HG03469 (cell line): ENCODE results near the gene ETFRF1.

Experiments
- ATAC-seq: cut with Tn5 transposase; IDR thresholded peaks from one replicate; pipeline ENCODE4 v1.9.1; 2021; ENCODE audit warnings: mild to moderate bottlenecking, moderate library complexity, moderate number of reproducible peaks; ENCODE audit not compliant: unreplicated experiment

The ETFRF1 gene

DNA sequence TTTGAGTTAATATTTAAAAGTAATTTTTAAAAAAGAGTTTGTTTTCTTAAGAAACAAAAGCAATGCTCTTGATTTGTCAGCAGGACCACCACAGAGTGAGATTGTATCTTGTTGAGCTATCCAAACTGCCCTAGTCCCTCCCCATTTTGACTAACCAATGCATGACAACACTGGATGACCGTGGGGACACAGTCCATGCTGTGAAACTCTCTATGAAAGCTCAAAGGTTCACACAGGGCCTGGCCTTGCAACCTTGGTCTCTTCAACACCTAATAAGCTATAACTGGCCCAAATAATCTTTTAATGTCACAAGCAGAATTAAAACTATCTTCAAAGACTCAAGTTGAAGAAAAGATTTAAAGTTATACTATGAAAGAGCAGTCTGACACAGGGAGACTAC lies 13.5 kb downstream of the ETFRF1 start:
- ATAC-seq = no peak

DNA sequence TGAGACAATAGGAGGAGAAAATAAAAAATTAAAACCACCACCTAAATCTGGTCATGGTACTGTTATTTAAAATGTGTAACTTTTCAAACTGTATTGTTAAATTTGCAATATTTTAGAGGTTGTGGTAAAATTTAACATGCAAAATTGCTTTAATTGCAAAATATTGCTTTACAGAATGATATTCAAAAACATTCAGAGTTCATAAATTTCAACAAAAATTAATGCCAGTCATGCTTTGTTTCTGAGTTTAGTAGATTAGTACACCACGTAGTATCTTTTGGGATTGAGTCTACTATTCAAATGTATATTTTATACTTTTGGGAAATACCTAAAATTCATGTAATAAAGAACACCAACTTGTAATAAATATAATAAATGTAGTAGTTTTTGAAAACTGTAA lies 18.3 kb downstream of the ETFRF1 start:
- ATAC-seq = no peak

DNA sequence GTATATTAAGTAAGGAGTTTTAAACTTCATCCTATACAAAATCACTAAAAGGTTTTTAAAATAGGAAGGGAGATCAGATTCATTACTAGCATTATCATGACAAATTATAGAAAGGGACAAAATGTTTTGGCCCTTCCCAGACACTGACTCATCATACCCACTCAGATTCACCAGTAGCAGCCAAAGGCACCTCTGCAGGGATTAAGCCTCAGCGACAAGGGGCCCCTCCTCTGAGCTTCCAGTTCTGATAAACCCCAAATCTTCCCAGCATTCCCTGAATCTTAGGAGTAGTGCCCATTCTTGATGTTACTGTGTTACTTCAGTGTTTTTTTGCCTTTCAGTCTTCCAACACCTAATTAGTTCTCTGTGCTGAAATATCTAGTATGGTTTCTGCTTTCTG lies 41.2 kb downstream of the ETFRF1 start:
- no peak for ATAC-seq

DNA sequence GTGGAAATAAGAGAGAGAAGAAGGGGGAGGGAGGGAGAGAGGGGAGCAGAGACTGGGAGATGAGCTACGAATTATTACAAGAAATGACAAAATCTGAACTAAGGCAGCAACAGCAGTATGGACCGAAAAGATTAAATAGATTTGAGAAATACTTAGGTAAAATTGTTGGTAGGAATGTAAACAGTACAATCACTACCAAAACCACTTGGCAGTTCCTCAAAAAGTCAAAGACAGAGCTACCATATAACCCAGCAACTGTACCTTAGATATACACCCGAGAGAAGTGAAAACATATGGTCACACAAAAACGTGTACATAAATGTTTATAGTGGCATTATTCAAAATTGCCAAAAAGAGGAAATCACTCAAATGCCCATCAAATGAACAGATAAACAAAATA lies 41.6 kb downstream of the ETFRF1 start:
- no peak for ATAC-seq

DNA sequence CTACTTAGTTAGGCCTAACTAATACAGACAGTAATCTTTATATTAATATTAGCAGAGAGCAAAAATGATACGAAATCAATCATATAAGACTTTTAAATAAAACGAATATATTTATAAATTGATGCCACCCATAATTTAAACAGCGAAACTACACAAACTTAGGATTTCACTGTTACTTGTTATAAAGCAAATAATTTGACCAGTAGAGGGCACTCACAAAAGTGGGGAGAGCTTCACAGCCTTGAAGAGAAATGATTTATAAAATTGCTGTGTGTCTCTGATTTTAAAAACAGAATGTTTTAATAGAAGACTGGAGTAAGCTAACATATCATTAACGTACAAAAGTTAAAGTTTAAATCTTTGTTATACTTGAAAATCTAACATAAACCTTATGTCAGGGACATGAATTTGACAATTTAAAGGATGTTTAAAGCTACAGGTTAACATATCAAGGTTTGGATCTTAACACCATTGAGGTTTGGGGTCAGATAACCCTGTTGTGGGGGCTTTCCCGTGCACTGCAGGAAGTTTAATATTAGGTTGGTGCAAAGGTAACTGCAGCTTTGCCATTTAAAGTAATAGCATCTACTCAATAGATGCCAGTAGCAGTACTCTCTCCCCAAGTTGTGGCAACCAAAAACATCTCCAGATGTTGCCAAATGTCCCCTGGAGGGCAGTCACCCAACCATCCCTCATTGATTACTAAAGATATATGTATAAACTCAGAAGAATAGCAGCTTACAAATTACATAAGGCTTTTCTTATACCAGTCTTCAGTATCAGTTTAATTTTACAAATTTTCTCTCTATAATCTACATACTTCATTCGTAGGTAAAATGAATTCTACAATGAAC lies 46.4 kb downstream of the ETFRF1 start:
- no peak for ATAC-seq

DNA sequence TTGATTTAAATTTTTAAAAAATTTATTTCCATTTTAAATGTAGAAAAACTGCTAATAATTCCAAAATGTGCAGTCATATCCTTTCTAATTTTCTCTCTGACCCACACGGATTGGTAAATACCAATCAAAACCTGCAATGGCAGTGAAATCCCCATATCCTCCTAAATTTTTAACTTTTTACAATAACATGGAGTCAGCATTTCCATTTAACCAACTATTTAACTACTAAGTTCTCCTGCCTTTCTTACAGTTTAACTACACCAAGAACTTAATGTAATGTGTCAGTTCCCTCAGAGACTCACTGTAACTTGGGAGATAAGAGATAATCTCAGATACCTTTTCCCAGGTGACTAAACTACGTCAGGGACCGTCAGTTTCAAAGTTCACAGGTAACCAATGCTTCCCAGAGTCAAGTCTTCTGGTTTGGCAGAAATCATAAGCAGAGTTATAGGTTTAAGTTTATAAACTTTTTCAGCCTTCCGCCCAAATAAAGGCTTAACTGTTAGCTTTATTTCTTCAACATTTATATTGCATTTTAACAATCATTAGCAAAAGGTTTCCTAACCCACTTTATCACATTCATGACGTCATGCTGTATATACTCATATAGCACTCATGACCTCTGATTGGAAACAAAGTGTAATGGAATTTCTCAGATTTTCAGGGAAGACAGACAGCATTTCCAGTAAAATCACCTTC lies 48.1 kb downstream of the ETFRF1 start:
- no peak for ATAC-seq

DNA sequence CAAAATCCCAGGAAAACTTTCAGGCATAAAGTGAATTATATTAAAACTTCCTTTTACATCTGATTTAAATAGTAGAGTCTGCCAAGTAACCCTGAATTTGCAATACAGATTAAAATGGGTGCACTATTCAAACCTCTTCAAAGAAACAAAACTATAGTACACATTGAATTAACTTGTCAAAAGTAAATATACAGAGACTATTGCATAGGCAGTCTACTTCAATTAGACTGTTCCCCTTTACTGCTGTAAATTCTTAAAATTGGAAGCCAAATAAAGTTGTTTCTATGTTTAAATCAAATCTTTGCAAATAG lies 48.6 kb downstream of the ETFRF1 start:
- ATAC-seq = no peak

DNA sequence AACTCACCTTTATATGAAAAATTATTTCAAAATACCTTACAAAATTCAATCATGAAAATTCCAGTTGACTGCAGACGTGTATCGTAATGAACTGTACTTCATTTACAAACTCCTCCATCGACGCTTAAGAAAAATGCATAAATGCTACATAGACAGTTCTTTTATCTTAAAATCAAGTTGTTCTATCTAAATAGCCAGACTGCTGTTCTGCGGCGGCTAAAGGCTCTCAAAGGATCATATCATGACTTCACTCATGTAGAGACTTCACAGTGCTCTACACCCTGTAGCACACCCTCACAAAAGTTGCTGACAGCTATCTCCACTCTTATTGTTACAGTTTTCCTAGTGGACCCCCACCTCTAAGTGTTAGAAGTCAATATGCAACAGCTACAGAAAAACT lies 50.5 kb downstream of the ETFRF1 start:
- no peak for ATAC-seq

DNA sequence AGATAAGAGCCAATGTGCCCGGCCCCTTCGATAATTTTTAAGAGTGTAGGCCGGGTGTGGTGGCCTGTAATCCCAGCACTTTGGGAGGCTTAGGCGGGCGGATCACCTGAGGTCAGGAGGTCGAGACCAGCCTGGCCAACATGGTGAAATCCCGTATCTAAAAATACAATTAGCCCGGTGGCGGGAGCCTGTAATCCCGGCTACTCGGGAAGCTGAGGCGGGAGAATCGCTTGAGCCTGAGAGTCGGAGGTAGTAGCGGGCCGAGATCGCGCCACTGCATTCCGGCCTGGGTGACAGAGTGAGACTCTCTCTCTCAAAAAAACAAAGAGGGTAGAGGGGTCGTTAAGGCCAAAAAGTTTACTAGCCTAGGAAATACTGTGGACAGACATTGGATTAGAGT lies 53.1 kb downstream of the ETFRF1 start:
- ATAC-seq = no peak

DNA sequence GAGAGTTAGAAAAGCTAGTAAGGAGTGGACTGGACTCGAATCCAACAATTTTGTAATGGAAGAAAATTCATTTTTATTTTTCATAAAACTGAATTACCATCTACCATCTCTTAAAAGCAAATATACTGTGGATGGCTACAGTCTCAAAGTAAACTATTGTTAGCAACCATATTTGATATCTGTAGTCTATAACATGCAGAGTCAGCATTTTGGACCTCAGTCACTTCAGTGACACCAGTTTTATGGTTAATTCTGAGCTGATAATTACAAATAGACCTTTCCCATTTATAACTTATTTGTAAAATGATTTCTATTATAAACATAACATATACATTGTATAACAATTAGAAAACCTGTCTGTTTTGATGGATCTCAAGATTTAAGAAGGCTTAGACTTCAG lies 53.7 kb downstream of the ETFRF1 start:
- no peak for ATAC-seq

DNA sequence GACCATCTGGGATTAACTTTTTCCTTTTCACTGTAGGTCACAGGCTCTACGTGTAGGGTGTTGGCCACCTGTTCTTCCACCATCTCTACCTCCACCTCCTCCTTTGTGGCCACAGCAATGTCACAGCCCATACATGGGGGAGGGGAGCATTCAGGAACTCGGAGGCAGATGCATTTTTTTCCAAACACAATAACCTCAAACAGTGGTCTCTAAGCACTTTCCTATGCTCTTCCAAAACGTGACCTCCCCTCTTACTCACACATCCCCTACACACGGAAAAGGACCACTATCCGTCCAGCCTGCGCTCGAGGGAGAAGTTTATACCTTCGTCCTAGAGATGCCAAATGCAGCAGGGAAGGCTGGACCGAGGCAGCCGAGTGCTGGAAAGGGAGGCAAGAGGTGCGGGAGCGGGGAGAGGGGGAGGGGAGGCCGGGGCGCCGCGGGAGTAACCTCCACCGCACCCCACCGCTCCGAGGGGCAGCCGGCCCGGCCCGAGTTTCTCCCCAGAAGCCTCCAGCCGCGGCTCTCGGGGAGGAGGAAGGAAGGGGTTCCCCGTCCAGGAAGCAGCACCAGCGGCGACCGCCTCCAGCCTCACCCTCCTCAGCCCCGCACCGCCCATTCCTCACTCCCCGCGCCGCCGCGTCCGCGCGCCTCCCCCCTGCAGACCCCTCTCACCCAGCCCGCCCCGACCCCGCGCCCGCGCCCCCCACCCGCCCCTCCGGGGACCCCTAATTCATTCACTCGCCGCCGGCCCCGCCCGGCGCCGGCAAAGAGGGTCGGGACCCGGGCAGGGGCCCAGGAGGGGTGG lies 55.1 kb downstream of the ETFRF1 start:
- no peak for ATAC-seq

DNA sequence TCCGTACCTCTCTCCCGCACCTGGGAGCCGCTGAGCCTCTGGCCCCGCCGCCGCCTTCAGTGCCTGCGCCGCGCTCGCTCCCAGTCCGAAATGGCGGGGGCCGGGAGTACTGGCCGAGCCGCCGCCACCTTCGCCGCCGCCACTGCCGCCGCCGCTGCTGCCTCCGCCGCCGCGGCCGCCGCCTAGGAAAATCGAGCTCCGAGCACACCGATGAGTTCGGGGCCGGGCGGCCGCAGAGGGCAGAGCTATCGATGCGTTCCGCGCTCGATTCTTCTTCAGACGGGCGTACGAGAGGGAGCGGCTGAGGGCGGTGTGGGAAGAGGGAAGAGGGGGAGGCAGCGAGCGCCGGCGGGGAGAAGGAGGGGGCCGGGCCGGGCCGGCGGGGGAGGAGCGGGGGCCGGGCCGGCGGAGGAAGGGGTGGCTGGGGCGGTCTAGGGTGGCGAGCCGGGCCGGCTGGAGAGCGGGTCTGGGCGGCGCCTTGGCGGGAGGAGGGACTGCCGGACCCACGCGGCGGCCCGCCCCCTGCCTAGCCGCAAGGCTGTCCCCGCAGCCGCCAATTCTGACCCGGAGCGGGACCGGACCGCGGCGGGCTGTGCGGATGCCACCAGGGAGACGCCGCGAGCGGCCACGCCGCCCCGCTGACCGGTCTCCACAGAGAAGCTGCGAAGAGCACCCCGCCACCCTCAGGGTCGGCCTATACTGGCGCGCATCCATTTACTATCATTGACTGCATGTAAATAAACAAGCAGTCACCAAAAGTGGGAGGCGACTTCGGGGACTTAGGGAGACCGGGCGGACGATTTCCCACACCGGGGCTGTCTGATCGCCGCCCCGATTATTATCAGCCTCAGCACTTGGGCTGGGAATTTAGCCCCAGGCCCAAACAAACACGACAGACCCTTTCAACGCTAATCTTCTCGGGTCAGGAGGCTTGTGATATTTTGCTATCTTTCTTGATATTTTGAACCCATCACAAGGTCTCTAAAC lies 56.0 kb downstream of the ETFRF1 start, which contains the start of gene KRAS:
Gene KRAS, minus strand, starts transcription at position 186 of the 987 bp plus-strand sequence.
- peak; percentile 51 for ATAC-seq

DNA sequence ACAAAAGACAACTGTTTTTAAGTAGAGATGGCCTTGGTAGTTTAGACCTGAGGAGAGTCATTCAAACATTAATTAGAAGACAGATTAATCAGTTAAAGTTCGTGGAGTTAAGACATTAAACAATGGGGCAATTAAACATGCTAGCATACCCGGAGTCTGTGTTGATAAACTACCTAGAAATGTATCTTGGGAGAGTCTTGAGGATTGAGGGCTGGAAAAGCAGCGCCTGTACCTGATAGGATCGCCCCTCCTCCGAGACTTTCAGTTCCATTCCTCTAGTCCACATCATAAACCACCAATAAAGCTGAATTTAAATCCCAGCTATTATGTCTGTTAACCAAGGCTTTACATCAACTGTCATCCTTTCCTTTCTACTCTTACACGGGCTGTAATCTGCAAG lies 56.7 kb downstream of the ETFRF1 start:
- no peak for ATAC-seq

DNA sequence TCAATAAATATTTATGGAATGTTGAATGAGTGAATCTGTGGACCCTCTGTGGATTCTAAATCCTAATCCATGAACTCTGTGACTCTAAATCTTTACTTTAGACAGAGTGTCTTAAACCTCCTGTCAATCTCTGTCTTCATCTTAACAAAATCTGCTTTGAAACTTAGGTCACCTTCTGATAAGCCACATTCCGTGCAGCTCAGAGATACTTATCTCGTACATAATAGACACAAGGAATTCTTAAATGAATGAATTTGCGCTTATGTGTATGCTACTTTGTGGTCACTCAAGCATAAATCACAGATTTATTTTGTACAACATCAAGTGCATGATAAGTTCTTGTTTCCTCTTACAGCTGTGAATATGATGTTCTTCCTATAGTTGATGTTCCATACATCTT lies 57.9 kb downstream of the ETFRF1 start:
- ATAC-seq = no peak

DNA sequence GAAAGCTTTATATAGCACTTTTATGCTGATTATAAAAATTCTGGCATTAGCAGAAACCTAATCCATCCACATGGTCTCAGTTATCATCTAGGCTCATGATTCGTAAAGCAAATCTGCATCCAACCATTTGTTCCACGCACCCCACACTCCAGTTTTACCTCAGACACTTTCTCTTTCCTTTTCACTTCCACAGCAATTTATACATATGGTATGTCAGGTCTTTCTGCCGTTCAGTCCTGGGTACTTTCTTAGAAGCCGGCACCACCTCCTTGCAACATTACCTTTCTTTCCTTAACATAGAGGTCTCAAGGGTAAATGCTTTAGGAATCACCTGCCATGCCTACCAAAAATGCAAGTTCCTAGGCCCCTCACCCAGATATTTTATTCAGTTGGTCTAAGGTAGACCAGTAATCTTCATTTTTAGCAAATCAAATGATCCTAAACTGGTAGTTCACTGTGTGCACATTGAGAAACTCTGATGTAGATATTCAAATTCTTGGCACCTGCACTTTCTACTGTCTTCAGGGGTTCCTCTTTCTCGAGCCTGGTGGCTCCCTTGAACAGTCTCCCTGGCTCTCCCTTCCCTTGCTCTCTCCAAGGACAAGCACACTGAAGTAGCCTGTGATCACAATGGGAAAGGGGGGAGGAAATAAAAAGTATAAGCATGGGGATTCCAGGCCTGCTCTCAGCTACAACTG lies 58.5 kb downstream of the ETFRF1 start:
- ATAC-seq = no peak

DNA sequence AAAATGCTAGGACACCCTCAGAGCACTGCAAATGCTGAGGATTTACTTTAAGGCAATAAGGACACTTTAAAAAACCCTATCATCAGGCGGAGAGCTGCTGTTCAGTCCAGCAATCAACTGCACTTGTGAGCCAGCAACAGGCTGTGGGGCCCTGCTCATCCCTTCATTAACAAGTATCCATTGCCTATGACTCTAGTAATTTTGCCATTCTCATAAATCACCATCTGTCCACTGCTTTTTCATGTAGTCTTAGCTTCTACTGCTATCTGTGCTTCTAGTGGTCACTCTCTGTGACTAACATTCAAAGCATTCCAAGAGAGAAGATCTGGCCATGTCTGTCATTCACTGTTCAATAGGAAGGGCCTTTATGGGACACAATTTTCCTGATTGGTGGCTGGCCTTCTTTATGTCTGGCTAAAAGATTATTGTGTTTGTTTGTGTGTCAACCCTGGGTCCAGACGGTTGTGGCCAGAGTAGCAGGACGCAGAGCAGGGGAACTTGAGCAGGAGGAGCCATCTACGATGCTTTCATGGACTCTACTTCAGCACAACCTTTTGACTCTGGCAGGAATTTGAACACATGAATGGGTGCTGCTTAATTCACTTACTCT lies 59.3 kb downstream of the ETFRF1 start:
- no peak for ATAC-seq
